Ovary (tissue), 3 donors: ENCODE measurements around the gene TTC33.

Experiments used
- EP300 ChIP-seq: sonication (generic); formaldehyde crosslinking; IDR thresholded peaks from one replicate; pipeline ENCODE4 v1.6.1; 2017; ENCODE audit warnings: antibody characterized with exemption
- POLR2A ChIP-seq: fragments of 450-650 bp; IDR thresholded peaks from one replicate; pipeline ENCODE4 v1.6.1; 2017; ENCODE audit warnings: antibody characterized with exemption, mild to moderate bottlenecking, moderate library complexity
- TF ChIP-seq, protein P1 (sequence below), 3 donors: fragments of 450-650 bp in 2 of 3; fragments of 200-600 bp in 1 of 3; IDR thresholded peaks; one replicate each; pipeline versions ENCODE4 v1.5.1 to v1.8.0; 2016 to 2022; ENCODE audit warnings: antibody characterized with exemption in 3 of 3, mild to moderate bottlenecking in 1 of 3
- donor health status: DM: no; HTN: no; CAD: no.

DNA sequence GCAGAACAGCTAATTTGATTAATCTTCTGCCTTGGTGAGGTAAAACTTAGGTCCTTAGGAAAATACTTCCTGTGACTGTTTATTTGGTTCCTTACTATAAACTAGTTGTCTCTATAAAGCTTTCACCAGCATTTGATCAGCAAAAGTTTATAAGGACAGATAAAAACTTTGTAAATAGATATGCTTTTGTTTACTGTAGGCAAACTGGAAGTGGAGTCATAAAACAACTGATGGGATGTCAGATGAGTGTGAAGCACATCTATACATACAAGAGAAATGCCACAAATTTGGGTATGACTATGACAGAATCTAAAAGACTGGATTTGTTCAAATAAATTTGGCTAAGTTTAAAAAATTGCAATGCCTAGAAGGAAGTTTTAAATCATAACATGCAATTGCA lies 70.6 kb downstream of the TTC33 start:
- TF ChIP-seq, protein P1, sequence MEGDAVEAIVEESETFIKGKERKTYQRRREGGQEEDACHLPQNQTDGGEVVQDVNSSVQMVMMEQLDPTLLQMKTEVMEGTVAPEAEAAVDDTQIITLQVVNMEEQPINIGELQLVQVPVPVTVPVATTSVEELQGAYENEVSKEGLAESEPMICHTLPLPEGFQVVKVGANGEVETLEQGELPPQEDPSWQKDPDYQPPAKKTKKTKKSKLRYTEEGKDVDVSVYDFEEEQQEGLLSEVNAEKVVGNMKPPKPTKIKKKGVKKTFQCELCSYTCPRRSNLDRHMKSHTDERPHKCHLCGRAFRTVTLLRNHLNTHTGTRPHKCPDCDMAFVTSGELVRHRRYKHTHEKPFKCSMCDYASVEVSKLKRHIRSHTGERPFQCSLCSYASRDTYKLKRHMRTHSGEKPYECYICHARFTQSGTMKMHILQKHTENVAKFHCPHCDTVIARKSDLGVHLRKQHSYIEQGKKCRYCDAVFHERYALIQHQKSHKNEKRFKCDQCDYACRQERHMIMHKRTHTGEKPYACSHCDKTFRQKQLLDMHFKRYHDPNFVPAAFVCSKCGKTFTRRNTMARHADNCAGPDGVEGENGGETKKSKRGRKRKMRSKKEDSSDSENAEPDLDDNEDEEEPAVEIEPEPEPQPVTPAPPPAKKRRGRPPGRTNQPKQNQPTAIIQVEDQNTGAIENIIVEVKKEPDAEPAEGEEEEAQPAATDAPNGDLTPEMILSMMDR (IDR thresholded peaks at IDR 0.05), result no peak
- TF ChIP-seq EP300 (no peak), POLR2A (no peak)
